Sciatic nerve (tissue), 2 donors: ENCODE results near the gene NSD2. TPM values are rescaled to one million over a fixed set of nuclear protein-coding genes. Genes with fewer than 3 reads are reported as not detected.

Source experiments
- ATAC-seq: fragments of 200-7000 bp; cut with Tn5 transposase; one replicate; pipeline ENCODE4 v1.9.1; 2020; ENCODE audit warnings: mild to moderate bottlenecking, moderate library complexity
- DNase-seq: peaks from one replicate; pipeline ENCODE4 v3.0.0-alpha.2; 2020; ENCODE audit warnings: low spot score
- intact Hi-C: fragments of 100-400 bp; cut with DNase I; formaldehyde crosslinking; loops from one replicate; pipeline ENCODE4 v1.14.2; 2022
- total RNA-seq: library from RNA; stranded (reverse); fragmentation: NEBNext Ultra II Directional; extraction: Animal tissue kit (Norgen Biotek cat#: 25700); gene quantifications from one replicate; pipeline ENCODE4 v1.2.1, GENCODE V29; 2021
- donor health status: DM: no; HTN: no; CAD: no.
- donor health status: DM: no; HTN: no; CAD: no.

NSD2 gene
- total RNA-seq, 1 donor from 2014 or later: 51.4 TPM

DNA sequence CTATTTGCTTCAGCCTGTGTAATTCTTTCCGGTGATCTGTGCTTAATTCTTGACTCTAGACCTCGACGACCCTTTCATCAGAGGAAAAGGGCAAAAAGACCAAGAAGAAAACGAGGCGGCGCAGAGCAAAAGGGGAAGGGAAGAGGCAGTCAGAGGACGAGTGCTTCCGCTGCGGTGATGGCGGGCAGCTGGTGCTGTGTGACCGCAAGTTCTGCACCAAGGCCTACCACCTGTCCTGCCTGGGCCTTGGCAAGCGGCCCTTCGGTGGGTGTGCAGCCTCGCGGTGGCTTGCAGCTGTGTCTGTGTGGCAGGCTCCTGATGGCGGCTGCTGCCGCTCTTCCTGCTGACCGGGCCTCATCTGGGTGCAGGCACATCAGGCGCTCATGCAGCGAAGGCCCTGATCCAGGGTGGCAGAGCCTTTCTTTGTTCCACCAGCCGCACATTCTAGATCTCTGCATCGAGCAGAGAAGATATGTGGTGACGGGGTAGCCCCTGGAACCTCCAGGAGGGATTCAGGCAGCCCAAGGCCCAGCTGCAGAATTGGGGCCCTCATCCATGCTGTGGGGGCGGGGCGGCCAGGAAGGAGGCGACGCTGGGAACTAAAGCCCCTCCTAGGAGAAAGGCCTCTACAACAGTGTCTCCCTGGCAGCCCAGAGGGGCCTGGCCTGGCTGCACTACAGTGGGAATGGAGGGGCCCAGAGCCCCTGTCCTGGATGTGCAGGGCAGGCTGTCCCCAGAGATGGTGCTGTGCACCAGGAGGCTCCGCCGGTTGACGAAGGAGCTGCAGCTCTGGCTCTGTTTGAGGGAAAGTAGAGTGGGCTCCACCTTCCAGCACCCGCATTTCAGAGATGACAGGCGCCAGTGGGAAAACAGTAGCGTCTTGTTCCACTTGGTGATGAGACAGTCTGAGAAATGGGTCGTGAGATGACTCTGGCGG is 105.5 kb downstream of the NSD2 start:
- ATAC-seq (no peak), DNase-seq (no peak)
- intact Hi-C loops: no loop called here

DNA sequence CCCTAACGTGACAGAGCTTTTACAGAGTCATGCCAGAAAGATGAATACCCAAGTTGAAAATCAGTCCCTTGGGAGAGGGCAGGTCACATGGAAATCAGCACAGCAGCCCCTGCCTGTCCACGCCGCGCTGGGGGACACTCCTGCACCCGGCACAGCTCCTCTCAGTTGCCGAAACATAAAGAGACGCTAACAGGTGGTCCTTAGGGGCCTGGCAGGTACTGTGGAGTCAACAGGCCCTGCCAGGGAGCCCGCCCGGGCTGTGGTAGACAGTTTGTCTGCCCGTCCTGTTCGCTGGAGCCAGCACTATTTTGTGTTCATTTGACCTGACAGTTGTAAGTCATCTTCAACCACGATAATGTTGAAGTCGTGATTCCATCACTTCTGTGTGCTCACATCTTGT is 107.0 kb downstream of the NSD2 start:
- intact Hi-C loops: no loop called here
- ATAC-seq (no peak), DNase-seq (no peak)

GRCh38 chr4:1978741-1979476 is 107.7 kb downstream of the NSD2 start:
- intact Hi-C loops: no loop called here
- DNase-seq: no peak
- no peak for ATAC-seq

DNA sequence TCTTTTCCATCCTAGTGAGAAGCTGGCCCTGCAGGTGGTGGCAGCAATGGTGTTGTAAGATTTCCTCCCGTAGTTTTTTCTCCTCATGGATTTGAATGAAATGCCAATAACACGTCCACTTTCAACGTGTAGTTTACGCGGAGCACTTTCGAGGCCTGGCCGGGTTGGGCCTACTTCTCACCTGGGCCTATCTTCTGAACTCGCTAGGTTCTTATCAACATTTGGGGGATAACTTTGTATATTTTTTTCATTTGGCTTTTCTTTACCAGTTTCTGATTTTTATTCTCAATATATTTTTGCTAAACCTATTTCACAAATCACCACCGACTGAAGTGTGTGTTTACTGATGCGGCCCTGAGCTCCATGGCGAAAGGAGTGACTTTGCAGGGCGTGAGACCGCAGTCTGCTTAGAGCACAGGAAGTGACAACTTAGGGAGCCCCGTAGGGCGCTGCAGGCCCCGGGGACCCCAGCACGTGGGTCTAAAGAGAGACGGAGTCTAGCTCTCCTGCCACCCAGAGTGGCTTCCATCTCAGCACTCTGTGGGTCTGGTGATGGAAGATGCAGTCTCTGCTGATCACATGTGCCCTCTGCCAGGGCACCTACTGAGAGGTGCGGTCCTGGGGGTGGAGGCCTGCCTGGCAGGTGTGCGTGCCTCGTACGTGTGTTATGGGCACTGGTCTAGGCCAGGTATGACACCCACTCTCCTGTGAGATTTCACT is 108.4 kb downstream of the NSD2 start:
- ATAC-seq: no peak

DNA sequence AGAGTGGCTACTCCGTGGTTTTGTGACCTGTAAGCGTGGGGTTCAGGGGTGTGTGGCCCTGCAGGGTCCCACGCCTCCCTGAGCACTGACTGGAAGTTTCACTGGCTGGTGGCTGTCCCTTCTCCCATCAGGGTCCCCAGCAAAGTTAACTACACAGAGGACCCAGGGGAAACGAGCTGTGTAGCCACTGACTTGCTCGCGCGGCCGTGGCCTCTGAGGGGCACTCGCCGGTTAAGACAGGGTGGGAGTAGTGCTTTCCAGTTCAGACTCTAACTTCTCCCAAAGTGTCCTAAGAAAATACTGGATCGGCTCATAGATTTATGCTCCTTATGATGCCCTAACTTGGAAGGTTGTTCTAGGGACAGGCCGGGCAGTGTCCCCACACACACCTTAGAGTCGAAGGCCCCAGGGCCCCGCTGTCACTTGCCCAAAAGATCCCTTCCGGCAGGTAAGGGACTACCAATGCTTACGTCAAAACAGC is 109.4 kb downstream of the NSD2 start:
- ATAC-seq (no peak), DNase-seq (no peak)
- intact Hi-C loops: no loop called here

More for the DNA sequence above, 108.4 kb downstream of the NSD2 start:
- no peak for DNase-seq
- intact Hi-C loops: no loop called here

- ATAC-seq: peak; percentile 55
- DNase-seq: no peak
- intact Hi-C loops: no loop called here
Measured at GRCh38 chr4:1981251-1982058, 110.3 kb downstream of the NSD2 start.

GRCh38 chr4:1982124-1983052 is 111.2 kb downstream of the NSD2 start:
- intact Hi-C loops: no loop called here
- ATAC-seq (no peak), DNase-seq (no peak)

DNA sequence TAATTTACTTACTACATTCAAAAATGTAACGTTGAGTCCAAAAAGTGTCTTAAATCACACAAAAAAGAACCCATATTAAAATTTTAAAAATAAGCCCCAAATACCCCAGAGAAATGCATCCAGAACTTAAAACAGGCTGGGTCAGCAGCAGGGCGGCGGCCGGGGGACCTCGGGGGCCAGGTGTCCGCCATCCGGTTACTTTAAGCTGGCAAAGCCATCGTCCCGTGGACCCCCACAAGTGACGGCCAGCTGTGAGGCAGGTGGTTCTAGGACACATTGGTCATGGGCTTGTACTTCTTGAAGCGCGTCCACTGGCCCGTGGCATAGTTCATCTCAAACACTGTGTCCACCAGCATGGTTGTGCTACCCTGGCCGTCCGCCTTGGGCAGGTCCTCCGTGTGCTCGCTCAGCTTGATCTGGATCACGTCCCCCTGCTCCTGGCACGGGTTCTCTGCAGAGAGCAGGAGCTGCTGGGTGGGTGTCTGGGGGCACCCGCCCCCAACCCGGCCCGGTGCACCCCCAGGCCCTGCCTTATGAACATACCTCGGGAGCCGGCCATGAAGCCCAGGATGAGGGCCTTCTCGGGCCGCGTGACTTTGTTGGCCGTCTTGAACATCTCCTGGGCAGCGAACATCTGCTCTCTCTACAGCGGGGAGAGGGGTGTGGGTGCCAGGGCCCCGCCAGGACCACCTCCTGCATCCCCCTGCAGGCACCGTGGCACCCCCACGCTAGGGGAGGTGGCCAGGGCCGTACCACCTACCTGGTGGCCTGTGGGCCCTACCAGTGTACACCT is 112.1 kb downstream of the NSD2 start:
- intact Hi-C loops: no loop called here
- no peak for DNase-seq
- no peak for ATAC-seq

DNA sequence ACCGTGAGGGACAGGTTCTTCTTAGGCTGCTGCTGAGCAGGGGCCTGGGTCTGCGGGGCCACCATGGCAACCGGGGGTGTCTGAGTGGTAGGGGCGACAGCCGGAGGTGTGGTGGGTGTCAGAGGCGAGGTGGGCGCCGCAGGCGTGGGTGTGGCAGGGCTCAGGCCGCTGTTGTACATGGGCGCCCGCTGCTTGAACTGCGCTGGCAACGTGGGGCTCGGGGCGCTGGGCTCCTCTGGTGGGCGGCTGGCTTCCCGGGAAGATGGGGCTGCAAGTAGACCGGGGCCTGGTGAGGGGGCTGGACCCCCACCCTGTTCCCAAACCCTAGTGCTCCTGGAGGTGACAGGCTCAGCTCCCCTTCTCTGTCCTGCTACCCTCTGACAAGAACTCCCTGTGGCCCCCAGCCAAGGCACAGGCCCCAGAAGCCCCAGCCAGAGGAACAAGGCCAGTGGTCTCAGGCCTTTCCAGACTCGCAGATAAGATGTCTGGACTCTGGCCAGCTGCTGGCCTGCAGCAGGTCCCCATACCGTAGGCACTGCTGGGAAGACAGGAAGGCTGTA is 112.7 kb downstream of the NSD2 start:
- ATAC-seq: no peak
- intact Hi-C loops: no loop called here
- no peak for DNase-seq

GRCh38 chr4:1984406-1985191 is 113.4 kb downstream of the NSD2 start:
- ATAC-seq (no peak), DNase-seq (no peak)

DNA sequence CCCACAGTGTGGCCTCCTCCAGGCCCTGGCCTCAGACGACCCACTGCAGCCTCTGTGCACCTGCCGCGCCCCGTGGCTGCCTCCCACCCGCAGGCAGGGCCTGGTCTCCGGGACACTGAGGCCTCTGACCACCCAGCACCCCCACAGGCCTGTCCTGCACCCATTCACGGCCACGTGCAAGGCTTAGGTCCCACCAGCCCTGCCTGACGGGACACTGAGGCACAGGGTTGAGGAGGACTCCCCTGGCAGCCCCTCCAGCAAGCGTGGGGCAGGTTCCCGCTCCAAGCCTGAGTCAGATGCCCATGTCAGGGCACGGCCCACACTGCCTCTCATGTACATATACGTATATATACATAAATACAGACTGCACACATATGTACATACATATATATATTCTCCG is 114.1 kb downstream of the NSD2 start:
- no peak for ATAC-seq
- no peak for DNase-seq
- intact Hi-C loops: no loop called here

More at GRCh38 chr4:1984406-1985191, 113.4 kb downstream of the NSD2 start:
- intact Hi-C loops: no loop called here

DNA sequence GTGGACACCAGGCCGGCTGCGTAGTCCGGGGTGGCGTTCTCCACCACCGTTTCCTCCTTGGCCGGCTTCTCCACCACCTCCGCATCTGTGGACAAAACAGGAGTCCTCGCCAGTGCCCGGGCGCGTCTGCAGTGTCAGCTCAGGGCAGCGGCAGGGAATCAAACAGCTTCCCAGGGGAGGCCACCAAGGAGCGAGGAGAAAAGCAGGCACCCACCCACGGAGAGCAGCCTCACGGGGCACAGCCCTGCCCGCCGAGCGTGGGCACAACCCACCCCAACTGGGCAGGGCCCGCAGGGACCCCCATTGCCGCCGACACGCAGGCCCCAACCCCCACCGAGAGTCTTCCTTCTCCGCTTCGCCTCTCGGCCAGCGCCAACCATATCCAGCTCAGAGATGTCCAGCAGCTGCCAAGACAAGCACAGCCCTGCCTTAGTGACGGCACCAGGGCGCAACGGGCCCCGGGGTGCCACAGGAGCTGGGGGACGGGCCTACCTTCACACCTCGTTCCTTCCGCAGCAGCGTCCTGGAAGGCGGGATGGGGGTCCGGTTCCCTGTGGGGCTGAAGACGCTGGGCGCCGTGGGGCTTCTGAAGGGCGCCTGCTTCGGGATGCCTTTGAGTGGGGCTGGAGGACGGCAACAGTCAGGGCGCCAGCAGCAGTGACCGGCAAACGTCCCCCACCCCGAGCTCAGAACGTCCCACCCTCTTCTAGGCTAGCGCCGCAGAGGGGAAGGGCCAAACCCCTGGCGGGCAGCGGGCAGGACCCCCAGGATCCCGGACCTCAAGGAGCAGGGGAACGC is 114.8 kb downstream of the NSD2 start:
- intact Hi-C loops: no loop called here
- no peak for ATAC-seq
- no peak for DNase-seq

- intact Hi-C loops: no loop called here
- DNase-seq: no peak
- ATAC-seq: no peak
Measured at GRCh38 chr4:1986578-1987210, 115.5 kb downstream of the NSD2 start.

- intact Hi-C loops: no loop called here
- ATAC-seq: no peak
- no peak for DNase-seq
Measured at GRCh38 chr4:1987296-1987695, 116.1 kb downstream of the NSD2 start.
